ENCODE results near the gene NDUFAF8.

NDUFAF8 gene

GRCh38 chr17:81246679-81247338 lies 7.7 kb downstream of the NDUFAF8 start:
- TF ChIP-seq CTCF (IDR thresholded peaks at IDR 0.05; ENCODE audit: extremely low read depth, insufficient read depth, missing control alignments), result no peak
- in situ Hi-C loops (cut with MboI; ENCODE audit: low pct_unique_long_range_greater_than_20kb, low sequenced_read_pairs, unreplicated experiment), result no loop called here
- no peak for DNase-seq (ENCODE audit: low spot score)

GRCh38 chr17:81247339-81247990 lies 8.3 kb downstream of the NDUFAF8 start:
- in situ Hi-C loops (cut with MboI; ENCODE audit: low pct_unique_long_range_greater_than_20kb, low sequenced_read_pairs, unreplicated experiment), result no loop called here
- DNase-seq (ENCODE audit: low spot score), result no peak
- TF ChIP-seq CTCF (IDR thresholded peaks at IDR 0.05; ENCODE audit: extremely low read depth, insufficient read depth, missing control alignments), result no peak

- no peak for TF ChIP-seq CTCF (IDR thresholded peaks at IDR 0.05; ENCODE audit: extremely low read depth, insufficient read depth, missing control alignments)
- in situ Hi-C loops (cut with MboI; ENCODE audit: low pct_unique_long_range_greater_than_20kb, low sequenced_read_pairs, unreplicated experiment), result no loop called here
- no peak for DNase-seq (ENCODE audit: low spot score)
These were observed 9.5 kb downstream of the NDUFAF8 start for GRCh38 chr17:81248649-81249048.

GRCh38 chr17:81249223-81250040 lies 10.3 kb downstream of the NDUFAF8 start:
- no peak for TF ChIP-seq CTCF (IDR thresholded peaks at IDR 0.05; ENCODE audit: extremely low read depth, insufficient read depth, missing control alignments)
- in situ Hi-C loops (cut with MboI; ENCODE audit: low pct_unique_long_range_greater_than_20kb, low sequenced_read_pairs, unreplicated experiment), result no loop called here
- no peak for DNase-seq (ENCODE audit: low spot score)

- in situ Hi-C loops (cut with MboI; ENCODE audit: low pct_unique_long_range_greater_than_20kb, low sequenced_read_pairs, unreplicated experiment), result no loop called here
- DNase-seq (ENCODE audit: low spot score), result no peak
- TF ChIP-seq CTCF (IDR thresholded peaks at IDR 0.05; ENCODE audit: extremely low read depth, insufficient read depth, missing control alignments), result no peak
These were observed 11.4 kb downstream of the NDUFAF8 start for GRCh38 chr17:81250286-81251093.

GRCh38 chr17:81251094-81251708 lies 12.1 kb downstream of the NDUFAF8 start:
- DNase-seq (ENCODE audit: low spot score), result no peak
- TF ChIP-seq CTCF (IDR thresholded peaks at IDR 0.05; ENCODE audit: extremely low read depth, insufficient read depth, missing control alignments), result no peak
- in situ Hi-C loops (cut with MboI; ENCODE audit: low pct_unique_long_range_greater_than_20kb, low sequenced_read_pairs, unreplicated experiment), result no loop called here

Data from GM13977 (cell line).